HG02885 (cell line): Measurements from ENCODE around the gene ACAD11.

ENCODE experiments used
- ATAC-seq: cut with Tn5 transposase; IDR thresholded peaks from one replicate; pipeline ENCODE4 v1.9.1; 2021; ENCODE audit warnings: mild to moderate bottlenecking; ENCODE audit not compliant: unreplicated experiment, poor library complexity

The ACAD11 gene

GRCh38 chr3:132522353-132522752, 137.3 kb downstream of the ACAD11 start:
- peak; percentile 83 for ATAC-seq

- no peak for ATAC-seq
Observed at GRCh38 chr3:132521901-132522300, 137.7 kb downstream of the ACAD11 start.

GRCh38 chr3:132519914-132520313, 139.7 kb downstream of the ACAD11 start:
- ATAC-seq: no peak

- ATAC-seq: no peak
Observed at GRCh38 chr3:132517311-132517710, 142.3 kb downstream of the ACAD11 start.

GRCh38 chr3:132513057-132513456, 146.6 kb downstream of the ACAD11 start:
- ATAC-seq: no peak

GRCh38 chr3:132509506-132509905, 150.1 kb downstream of the ACAD11 start:
- ATAC-seq: no peak

GRCh38 chr3:132509096-132509495, 150.5 kb downstream of the ACAD11 start:
- ATAC-seq: no peak
